ENCODE measurements around the gene LRRC56. TPM values are rescaled to one million over a fixed set of nuclear protein-coding genes. Genes with fewer than 3 reads are reported as not detected.

Gene LRRC56
- total and polyA plus RNA-seq, 2 of the 13 experiments (the other 11 are each of a cell fraction or from before 2014, with no cell fraction given): 0.11 to 0.29 TPM

GRCh38 chr11:565921-566509, 28.7 kb downstream of the LRRC56 start (continued):
- no peak for TF ChIP-seq ZBTB14 (CRISPR knock-in tag; IDR thresholded peaks at IDR 0.05)
- TF ChIP-seq ZNF343 (CRISPR knock-in tag; IDR thresholded peaks at IDR 0.05): no peak
- TF ChIP-seq ZNF580 (CRISPR knock-in tag; IDR thresholded peaks at IDR 0.05; ENCODE audit: borderline replicate concordance, low read depth): peak; percentile 26; the same call in 1 of the 2 replicates
- no peak for TF ChIP-seq HNRNPH1 (optimal IDR thresholded peaks at IDR 0.05; ENCODE audit: low read depth, low read length)
- TF ChIP-seq ZNF451 (CRISPR knock-in tag; IDR thresholded peaks at IDR 0.05): no peak
- TF ChIP-seq ZNF407 (CRISPR knock-in tag; IDR thresholded peaks at IDR 0.05; ENCODE audit: not compliant biosample characterization): no peak
- TF ChIP-seq TBX2 (CRISPR knock-in tag; IDR thresholded peaks at IDR 0.05; ENCODE audit: borderline replicate concordance): 0 out of 2 replicates have a peak, but pooled peaks have one; percentile 35
- TF ChIP-seq ZNF547 (CRISPR knock-in tag; IDR thresholded peaks at IDR 0.05): no peak
- TF ChIP-seq RNF219 (CRISPR knock-in tag; IDR thresholded peaks at IDR 0.05): no peak
- TF ChIP-seq BCL6 (CRISPR knock-in tag; IDR thresholded peaks at IDR 0.05): no peak
- TF ChIP-seq FOXO1 (CRISPR knock-in tag; IDR thresholded peaks at IDR 0.05): no peak
- TF ChIP-seq ZNF326 (CRISPR knock-in tag; IDR thresholded peaks at IDR 0.05; ENCODE audit: borderline replicate concordance): peak; percentile 29; the same call in 1 of the 2 replicates
- TF ChIP-seq ZNF713 (CRISPR knock-in tag; IDR thresholded peaks at IDR 0.05): no peak
- TF ChIP-seq MNT (IDR thresholded peaks at IDR 0.05): no peak
- no peak for TF ChIP-seq ZNF34 (CRISPR knock-in tag; IDR thresholded peaks at IDR 0.05; ENCODE audit: borderline replicate concordance)
- no peak for TF ChIP-seq MBNL3 (CRISPR knock-in tag; conservative IDR thresholded peaks at IDR 0.05)
- no peak for TF ChIP-seq ZSCAN12 (CRISPR knock-in tag; IDR thresholded peaks at IDR 0.05)
